Activated CD8-positive, alpha-beta T cell treated with anti-CD3 and anti-CD28 coated beads for 36 hours (primary cell): ENCODE measurements around the gene APPBP2. TPM values are rescaled to one million over a fixed set of nuclear protein-coding genes. Genes with fewer than 3 reads are reported as not detected.

Experiments used
- ATAC-seq: fragments of 200-7000 bp; cut with Tn5 transposase; one replicate; pipeline ENCODE4 v1.10.0; 2021; ENCODE audit warnings: mild to moderate bottlenecking, moderate library complexity
- CTCF ChIA-PET: fragments of 350-600 bp; sonication (Branson Sonifier 250); formaldehyde crosslinking; loops from one replicate; lab custom pipeline; 2021; ENCODE audit warnings: antibody characterized with exemption; lab: Charles Lee
- POLR2A ChIA-PET: fragments of 350-600 bp; sonication (Branson Sonifier 250); formaldehyde crosslinking; loops from one replicate; lab custom pipeline; 2021; ENCODE audit warnings: antibody characterized with exemption; lab: Charles Lee
- DNase-seq: peaks from one replicate; pipeline ENCODE4 v3.0.0-alpha.2; 2020
- H3K27ac Mint-ChIP-seq: one replicate; pipeline ENCODE4 v1.8.0; 2021; ENCODE audit warnings: mild to moderate bottlenecking, mixed read lengths
- H3K27me3 Mint-ChIP-seq: one replicate; pipeline ENCODE4 v1.8.0; 2021; ENCODE audit warnings: mixed read lengths
- H3K36me3 Mint-ChIP-seq: one replicate; pipeline ENCODE4 v1.8.0; 2021; ENCODE audit warnings: low read depth, mixed read lengths
- H3K4me1 Mint-ChIP-seq: one replicate; pipeline ENCODE4 v1.8.0; 2021; ENCODE audit warnings: low read depth, mixed read lengths
- H3K4me3 Mint-ChIP-seq: one replicate; pipeline ENCODE4 v1.8.0; 2021; ENCODE audit warnings: mild to moderate bottlenecking, moderate library complexity, mixed read lengths
- H3K9me3 Mint-ChIP-seq: one replicate; pipeline ENCODE4 v1.8.0; 2021; ENCODE audit warnings: mixed read lengths
- intact Hi-C: fragments of 100-400 bp; cut with micrococcal nuclease; formaldehyde crosslinking; loops from one replicate; pipeline ENCODE4 v1.10.0; 2022
- total RNA-seq, 2 experiments: library from RNA; stranded (reverse); gene quantifications; one replicate each; pipeline ENCODE4 v1.2.3, GENCODE V29; 2021
- TF ChIP-seq, protein P1 (sequence below): fragments of 200-600 bp; IDR thresholded peaks from one replicate; pipeline ENCODE4 v1.8.0; 2022; ENCODE audit warnings: antibody characterized with exemption, mild to moderate bottlenecking

Gene APPBP2
- total RNA-seq, 2 experiments from 2014 or later = 22.5 to 22.8 TPM

DNA sequence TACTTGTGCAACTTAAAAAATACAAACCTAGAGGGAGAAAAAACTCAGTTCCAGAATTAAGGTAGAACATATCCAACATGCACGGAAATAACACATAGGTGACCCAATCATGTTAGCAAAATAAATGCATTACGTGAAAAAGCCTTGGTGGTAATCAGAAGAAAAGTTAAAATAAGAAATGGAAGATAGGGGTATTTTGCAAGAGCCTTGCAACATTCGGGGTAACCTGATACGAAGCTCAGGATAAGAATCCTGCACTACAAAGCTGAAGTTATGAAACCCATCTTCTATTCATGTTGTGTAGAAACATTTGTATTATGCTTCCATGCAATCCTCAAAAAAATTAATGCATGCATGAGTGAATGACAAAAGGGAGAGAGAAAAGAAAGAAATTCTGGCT lies 70.7 kb downstream of the APPBP2 start:
- DNase-seq (no peak), ATAC-seq (no peak)
- no peak overlapping the region for H3K27ac Mint-ChIP-seq
- ChIA-PET POLR2A (no interaction called here), CTCF (interaction anchor here (0.9 to 1.2 kb wide), 2 partner anchors 11 to 14 kb away, joined by 3 to 4 read pairs; no protein-coding TSS in a partner anchor)
- no peaks in the 10 kb centered on the region for H3K27me3 Mint-ChIP-seq
- intact Hi-C loops = no loop called here
- TF ChIP-seq, protein P1, sequence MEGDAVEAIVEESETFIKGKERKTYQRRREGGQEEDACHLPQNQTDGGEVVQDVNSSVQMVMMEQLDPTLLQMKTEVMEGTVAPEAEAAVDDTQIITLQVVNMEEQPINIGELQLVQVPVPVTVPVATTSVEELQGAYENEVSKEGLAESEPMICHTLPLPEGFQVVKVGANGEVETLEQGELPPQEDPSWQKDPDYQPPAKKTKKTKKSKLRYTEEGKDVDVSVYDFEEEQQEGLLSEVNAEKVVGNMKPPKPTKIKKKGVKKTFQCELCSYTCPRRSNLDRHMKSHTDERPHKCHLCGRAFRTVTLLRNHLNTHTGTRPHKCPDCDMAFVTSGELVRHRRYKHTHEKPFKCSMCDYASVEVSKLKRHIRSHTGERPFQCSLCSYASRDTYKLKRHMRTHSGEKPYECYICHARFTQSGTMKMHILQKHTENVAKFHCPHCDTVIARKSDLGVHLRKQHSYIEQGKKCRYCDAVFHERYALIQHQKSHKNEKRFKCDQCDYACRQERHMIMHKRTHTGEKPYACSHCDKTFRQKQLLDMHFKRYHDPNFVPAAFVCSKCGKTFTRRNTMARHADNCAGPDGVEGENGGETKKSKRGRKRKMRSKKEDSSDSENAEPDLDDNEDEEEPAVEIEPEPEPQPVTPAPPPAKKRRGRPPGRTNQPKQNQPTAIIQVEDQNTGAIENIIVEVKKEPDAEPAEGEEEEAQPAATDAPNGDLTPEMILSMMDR = no peak
- H3K9me3 Mint-ChIP-seq = no peaks in the 10 kb centered on the region
- H3K4me3 Mint-ChIP-seq = no peak overlapping the region
- peaks cover 21% of the 10 kb centered on the region for H3K36me3 Mint-ChIP-seq
- H3K4me1 Mint-ChIP-seq = no peaks in the 10 kb centered on the region

DNA sequence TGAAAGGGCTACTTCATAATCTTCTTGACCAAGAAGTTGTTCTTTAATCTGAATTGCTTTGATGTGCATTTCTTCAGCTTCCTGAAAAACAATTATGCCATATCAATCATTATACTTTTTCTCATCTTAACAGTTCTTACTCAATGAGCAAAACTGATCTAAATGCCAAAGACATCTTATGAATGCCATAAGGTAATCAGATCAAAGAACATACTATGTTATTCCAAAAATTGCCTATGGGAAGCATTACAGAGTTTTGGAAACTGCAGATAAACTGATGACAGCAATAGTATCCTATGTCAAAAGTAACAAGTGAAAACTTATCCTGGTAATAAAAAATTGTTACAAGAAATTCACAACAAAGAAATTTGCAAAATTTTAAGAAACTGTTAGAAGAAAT lies 74.1 kb downstream of the APPBP2 start:
- POLR2A ChIA-PET = no interaction called here

DNA sequence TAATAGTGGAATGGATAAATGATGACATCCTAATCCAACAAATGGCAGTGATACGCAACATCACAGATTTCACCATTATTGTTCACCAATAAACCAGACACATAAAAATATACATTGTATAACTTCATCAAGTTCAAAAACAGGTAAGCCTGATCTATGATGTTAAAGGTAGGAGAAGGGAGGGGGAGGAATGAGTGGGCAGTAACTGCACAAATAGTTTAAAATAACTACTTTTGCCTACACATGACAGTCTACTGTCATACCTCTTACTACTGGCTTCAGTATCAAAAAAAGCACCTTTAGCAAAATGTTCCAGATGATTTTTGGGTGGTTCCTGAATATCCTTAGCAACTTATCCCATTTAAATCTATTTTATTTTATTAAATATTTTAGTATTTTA lies 75.0 kb downstream of the APPBP2 start:
- DNase-seq (no peak), ATAC-seq (no peak)
- TF ChIP-seq, protein P1 = no peak
- no peaks in the 10 kb centered on the region for H3K27me3 Mint-ChIP-seq
- ChIA-PET CTCF (interaction anchor here (1.9 kb wide), 1 partner anchor 187 kb away, joined by 6 read pairs; no protein-coding TSS in a partner anchor), POLR2A (no interaction called here)
- intact Hi-C loops = no loop called here
- H3K9me3 Mint-ChIP-seq = no peaks in the 10 kb centered on the region
- H3K36me3 Mint-ChIP-seq = peaks cover 8% of the 10 kb centered on the region
- no peak overlapping the region for H3K4me3 Mint-ChIP-seq
- H3K4me1 Mint-ChIP-seq = no peaks in the 10 kb centered on the region
- no peak overlapping the region for H3K27ac Mint-ChIP-seq

More for the DNA sequence above, 74.1 kb downstream of the APPBP2 start:
- no peaks in the 10 kb centered on the region for H3K9me3 Mint-ChIP-seq
- CTCF ChIA-PET = interaction anchor here (1.9 kb wide), 1 partner anchor 186 kb away, joined by 6 read pairs; no protein-coding TSS in a partner anchor
- no peak overlapping the region for H3K4me3 Mint-ChIP-seq
- peaks cover 8% of the 10 kb centered on the region for H3K36me3 Mint-ChIP-seq
- ATAC-seq (no peak), DNase-seq (no peak)
- no peaks in the 10 kb centered on the region for H3K27me3 Mint-ChIP-seq
- H3K27ac Mint-ChIP-seq = no peak overlapping the region
- H3K4me1 Mint-ChIP-seq = no peaks in the 10 kb centered on the region
- intact Hi-C loops = no loop called here
- TF ChIP-seq, protein P1 = no peak

DNA sequence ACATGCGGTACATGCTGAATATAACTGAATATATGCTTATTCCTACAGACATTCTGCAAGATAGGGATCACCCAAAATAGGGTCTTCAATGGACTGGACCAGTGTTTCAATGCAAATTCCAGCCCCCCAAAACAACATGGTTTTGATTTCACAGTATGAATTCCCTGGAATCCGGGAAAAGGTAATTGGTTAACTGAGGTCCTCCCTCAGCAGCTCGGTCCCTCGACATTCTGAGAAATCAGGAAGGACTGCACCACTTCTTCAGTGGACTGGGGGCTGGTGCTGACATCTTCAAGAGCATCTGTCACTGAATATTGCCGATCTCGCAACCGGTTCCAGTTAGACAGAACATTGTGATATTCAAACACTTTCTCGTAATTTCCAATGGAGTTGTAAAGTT lies 78.7 kb downstream of the APPBP2 start:
- ATAC-seq (no peak), DNase-seq (no peak)
- H3K27ac Mint-ChIP-seq = no peak overlapping the region
- H3K4me1 Mint-ChIP-seq = no peaks in the 10 kb centered on the region
- no peak overlapping the region for H3K4me3 Mint-ChIP-seq
- ChIA-PET POLR2A (no interaction called here), CTCF (no interaction called here)
- H3K9me3 Mint-ChIP-seq = no peaks in the 10 kb centered on the region
- intact Hi-C loops = no loop called here
- H3K36me3 Mint-ChIP-seq = peaks cover 5% of the 10 kb centered on the region
- no peaks in the 10 kb centered on the region for H3K27me3 Mint-ChIP-seq
- TF ChIP-seq, protein P1 = no peak

DNA sequence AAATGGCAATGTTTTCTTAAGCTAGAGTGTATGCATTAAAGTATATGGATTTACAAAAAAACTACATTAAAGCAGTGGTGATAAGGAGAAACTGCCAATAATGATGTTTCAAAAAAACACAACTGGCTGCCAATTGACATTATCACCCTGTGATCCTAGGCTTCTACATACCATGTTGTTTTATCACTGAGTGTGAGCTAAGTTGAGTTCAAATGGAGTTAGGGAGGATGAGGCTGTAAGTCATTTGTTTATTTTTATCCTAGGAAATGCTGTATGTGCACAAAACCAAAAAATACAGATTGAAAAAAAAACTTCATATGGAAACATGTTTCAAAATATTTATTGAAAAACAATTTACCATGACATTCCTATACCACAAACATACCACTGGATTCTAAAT lies 80.9 kb downstream of the APPBP2 start:
- ChIA-PET POLR2A (no interaction called here), CTCF (interaction anchor here (0.6 to 1.1 kb wide), 4 partner anchors 9 to 194 kb away, joined by 3 to 4 read pairs (median 3); no protein-coding TSS in a partner anchor)
- Mint-ChIP-seq H3K27me3 (no peaks in the 10 kb centered on the region), H3K36me3 (peaks cover 4% of the 10 kb centered on the region), H3K4me3 (no peak overlapping the region), H3K4me1 (no peaks in the 10 kb centered on the region), H3K9me3 (no peaks in the 10 kb centered on the region), H3K27ac (no peak overlapping the region)
- no peak for ATAC-seq
- TF ChIP-seq, protein P1 = no peak
- no peak for DNase-seq
- intact Hi-C loops = no loop called here
